ENCODE measurements around the gene CPNE2.

GRCh38 chr16:57163842-57164241 is 71.5 kb downstream of the CPNE2 start:
- TF ChIP-seq SIN3A (IDR thresholded peaks at IDR 0.05; ENCODE audit: borderline replicate concordance, insufficient read depth, low read length) (no peak), REST (IDR thresholded peaks at IDR 0.05; ENCODE audit: insufficient read depth in 1 of 2, low read depth in 2 of 2, low read length in 2 of 2) (no peak)

Data from PFSK-1 (cell line).